ENCODE measurements around the gene CCDC57. TPM values are rescaled to one million over a fixed set of nuclear protein-coding genes. Genes with fewer than 3 reads are reported as not detected.

CCDC57 gene
- total and polyA plus RNA-seq, 9 of the 15 experiments (the other 6 are each of a cell fraction or from before 2014, with no cell fraction given) = 0.83 to 36.2 (median 13.6) TPM

GRCh38 chr17:82246365-82247181 is 33.9 kb upstream of the CCDC57 start:
- Histone ChIP-seq H3K36me3 (ENCODE audit: control insufficient read depth, insufficient read depth, low read length) (peaks cover 97% of the 10 kb centered on the region), H3K4me2 (ENCODE audit: insufficient read depth, low read length) (no peak overlapping the region), H3K27me3 (ENCODE audit: control insufficient read depth in 2 of 2, insufficient read depth in 2 of 2, low read length in 2 of 2) (no peaks in the 10 kb centered on the region), H2AFZ (ENCODE audit: low read depth, low read length) (no peak overlapping the region), H3K9ac (ENCODE audit: insufficient read depth in 1 of 2, low read depth in 2 of 2, low read length in 2 of 2) (peak overlapping the region in 1 of 2 experiments; percentile 55; a peak in 2 of 4 replicates), H3K4me1 (replicated peaks in 1 of 2; ENCODE audit: control insufficient read depth in 2 of 2, insufficient read depth in 2 of 2, low read length in 2 of 2) (peaks cover 11 to 57% of the 10 kb centered on the region in 2 experiments), H4K20me1 (replicated peaks; ENCODE audit: control insufficient read depth, insufficient read depth, low read length) (no peaks in the 10 kb centered on the region), H3K4me3 (no peak overlapping the region), H3K9me1 (ENCODE audit: control insufficient read depth, insufficient read depth, low read length) (no peaks in the 10 kb centered on the region), H3K9me3 (replicated peaks; ENCODE audit: control insufficient read depth, insufficient read depth, low read depth, low read length) (no peaks in the 10 kb centered on the region), H3K79me2 (ENCODE audit: control insufficient read depth, insufficient read depth, low read length) (peaks cover 47% of the 10 kb centered on the region), H3K27ac (ENCODE audit: extremely low read depth, low read depth, low read length) (peak overlapping the region; percentile 22; the same call in 1 of the 3 replicates)
- intact Hi-C loops (cut with micrococcal nuclease) = no loop called here
- in situ Hi-C loops (cut with MboI) = no loop called here
- no TSS peak for BruUV-seq (replicated peaks)
- peak in 2 of 4 experiments; percentile 35 to 38 for DNase-seq (ENCODE audit: extremely low read depth in 1 of 4, low spot score in 3 of 4)
- TF ChIP-seq PBX2 (CRISPR knock-in tag; IDR thresholded peaks at IDR 0.05; ENCODE audit: low read depth) (no peak), PBX2 (tag; conservative IDR thresholded peaks at IDR 0.05; ENCODE audit: low read depth) (no peak), ZNF263 (CRISPR knock-in tag; IDR thresholded peaks at IDR 0.05; ENCODE audit: borderline replicate concordance) (peak; percentile 57; the same call in 1 of the 2 replicates), FOSL1 (tag; conservative IDR thresholded peaks at IDR 0.05) (peak; percentile 61), ATF3 (IDR thresholded peaks at IDR 0.05) (peak; percentile 53; the same call in 1 of the 2 replicates), ATF3 (CRISPR knock-in tag; conservative IDR thresholded peaks at IDR 0.05) (no peak)
- no peak for FAIRE-seq
- ATAC-seq = no peak
- 75% methylated on average over 23 of the region's 27 CpGs for WGBS (ENCODE audit: insufficient coverage, low coverage, missing lambda C conversion rate)
- ChIA-PET POLR2A (interaction anchor here (0.6 to 1.1 kb wide), 4 partner anchors 15 to 268 kb away, joined by 3 to 5 read pairs (median 4); no protein-coding TSS in a partner anchor), CTCF (ENCODE audit: low intra/inter-chr PET ratio) (no interaction called here)
